CD14-positive monocyte (primary cell): Measurements from ENCODE around the gene C1QTNF7. TPM values are rescaled to one million over a fixed set of nuclear protein-coding genes. Genes with fewer than 3 reads are reported as not detected.

Source experiments
- DNase-seq, 3 donors: peaks; one replicate each; pipeline ENCODE4 v3.0.0-alpha.2; 2011 to 2022
- H2AFZ ChIP-seq: 2 replicates; pipeline ENCODE4 v1.6.0; 2012; ENCODE audit warnings: mild to moderate bottlenecking, low read depth, low read length, inconsistent platforms; ENCODE audit not compliant: insufficient read depth, poor library complexity, severe bottlenecking
- H3K27ac ChIP-seq, 2 donors: 1 replicate in 1 of 2; 2 replicates in 1 of 2; pipeline ENCODE4 v1.5.1; 2012 to 2013; ENCODE audit warnings: low read length in 2 of 2, control low read depth in 1 of 2, inconsistent platforms in 1 of 2, low read depth in 1 of 2, mild to moderate bottlenecking in 1 of 2
- H3K27me3 ChIP-seq, 2 donors: one replicate each; pipeline versions ENCODE4 v1.6.0 to v1.6.1; 2011 to 2013; ENCODE audit warnings: low read length in 2 of 2; ENCODE audit not compliant: control insufficient read depth in 2 of 2, insufficient read depth in 2 of 2
- H3K36me3 ChIP-seq, 2 donors: replicated peaks in 1 of 2; 1 replicate in 1 of 2; 2 replicates in 1 of 2; pipeline versions ENCODE4 v1.5.1 to v1.6.1; 2012 to 2013; ENCODE audit warnings: low read length in 2 of 2, control low read depth in 1 of 2, inconsistent platforms in 1 of 2, mild to moderate bottlenecking in 1 of 2; ENCODE audit not compliant: insufficient read depth in 2 of 2, control insufficient read depth in 1 of 2
- H3K4me1 ChIP-seq, 2 donors: 1 replicate in 1 of 2; 2 replicates in 1 of 2; pipeline versions ENCODE4 v1.5.1 to v1.6.1; 2012 to 2013; ENCODE audit warnings: low read length in 2 of 2, control low read depth in 1 of 2, inconsistent platforms in 1 of 2, mild to moderate bottlenecking in 1 of 2, moderate library complexity in 1 of 2; ENCODE audit not compliant: insufficient read depth in 2 of 2, control insufficient read depth in 1 of 2
- H3K4me2 ChIP-seq: replicated peaks from 2 replicates; pipeline ENCODE3; 2012; ENCODE audit warnings: low read length, moderate library complexity, mild to moderate bottlenecking; ENCODE audit not compliant: poor library complexity, severe bottlenecking; ENCODE audit errors: extremely low read depth
- H3K4me3 ChIP-seq, 3 experiments: fragments of 200-600 bp in 1 of 3; sonication (generic) in 1 of 3; replicated peaks in 1 of 3; 1 replicate in 2 of 3; 2 replicates in 1 of 3; pipeline ENCODE4 v1.5.1; 2011 to 2013; ENCODE audit warnings: low read length in 3 of 3, mild to moderate bottlenecking in 3 of 3, control low read depth in 2 of 3, low read depth in 2 of 3, inconsistent platforms in 1 of 3, moderate library complexity in 1 of 3
- H3K79me2 ChIP-seq: 2 replicates; pipeline ENCODE4 v1.6.0; 2012; ENCODE audit warnings: mild to moderate bottlenecking, control low read depth, inconsistent platforms, low read length, moderate library complexity; ENCODE audit not compliant: insufficient read depth
- H3K9ac ChIP-seq: 2 replicates; pipeline ENCODE4 v1.6.0; 2017; ENCODE audit warnings: low read length, mild to moderate bottlenecking; ENCODE audit not compliant: insufficient read depth, poor library complexity, severe bottlenecking
- H3K9me3 ChIP-seq, 2 donors: replicated peaks in 1 of 2; 1 replicate in 1 of 2; 2 replicates in 1 of 2; pipeline versions ENCODE4 v1.5.1 to v1.6.1; 2012 to 2013; ENCODE audit warnings: low read length in 2 of 2, control low read depth in 1 of 2; ENCODE audit not compliant: control insufficient read depth in 1 of 2, insufficient read depth in 1 of 2
- H4K20me1 ChIP-seq: 2 replicates; pipeline ENCODE4 v1.6.0; 2012; ENCODE audit warnings: mild to moderate bottlenecking, low read length, control low read depth, moderate library complexity; ENCODE audit not compliant: insufficient read depth
- H3K27ac Mint-ChIP-seq, 7 donors: one replicate each; pipeline ENCODE4 v1.8.0; 2020; ENCODE audit warnings: mild to moderate bottlenecking in 7 of 7, mixed read lengths in 7 of 7, moderate library complexity in 6 of 7, inconsistent platforms in 2 of 7
- H3K27me3 Mint-ChIP-seq, 3 donors: one replicate each; pipeline ENCODE4 v1.8.0; 2021 to 2022; ENCODE audit warnings: low read depth in 3 of 3, mild to moderate bottlenecking in 3 of 3, mixed read lengths in 3 of 3, moderate library complexity in 3 of 3, inconsistent platforms in 1 of 3
- H3K36me3 Mint-ChIP-seq, 2 donors: one replicate each; pipeline ENCODE4 v1.8.0; 2020; ENCODE audit warnings: mixed read lengths in 2 of 2, inconsistent platforms in 1 of 2, mild to moderate bottlenecking in 1 of 2
- H3K4me1 Mint-ChIP-seq: one replicate; pipeline ENCODE4 v1.8.0; 2020; ENCODE audit warnings: mild to moderate bottlenecking, mixed read lengths
- H3K4me3 Mint-ChIP-seq, 2 donors: one replicate each; pipeline ENCODE4 v1.8.0; 2020; ENCODE audit warnings: mild to moderate bottlenecking in 2 of 2, mixed read lengths in 2 of 2, moderate library complexity in 1 of 2
- H3K9me3 Mint-ChIP-seq, 7 donors: one replicate each; pipeline ENCODE4 v1.8.0; 2020 to 2022; ENCODE audit warnings: mixed read lengths in 7 of 7, mild to moderate bottlenecking in 6 of 7, moderate library complexity in 6 of 7, inconsistent platforms in 2 of 7
- CTCF ChIP-seq: fragments of 200-600 bp; IDR thresholded peaks from one replicate; pipeline ENCODE4 v1.8.0; 2022; ENCODE audit warnings: antibody characterized with exemption, mild to moderate bottlenecking
- WGBS: methylation state at CpG from one replicate; pipeline ENCODE4 v1.1.5; 2013; ENCODE audit warnings: missing lambda C conversion rate; ENCODE audit not compliant: insufficient coverage; 5-methylcytosine and 5-hydroxymethylcytosine counted together
- intact Hi-C, 2 donors: fragments of 100-400 bp; cut with micrococcal nuclease; formaldehyde crosslinking; loops; one replicate each; pipeline versions ENCODE4 v1.15.0 to v1.15.1; 2023
- polyA plus RNA-seq, 3 donors: library from polyadenylated mRNA; depleted of rRNA in 1 of 3; unstranded in 2 of 3; stranded (reverse) in 1 of 3; fragments of 300-500 nt in 2 of 3; fragments of >200 nt in 1 of 3; fragmentation: Illumina TruSeq in 2 of 3; gene quantifications; 1 replicate in 2 of 3; 2 replicates in 1 of 3; pipeline ENCODE4 v1.2.3, GENCODE V29; 2012 to 2021

The C1QTNF7 gene
- polyA plus RNA-seq, 3 donors, result not detected

GRCh38 chr4:15417233-15417660 is 10.6 kb upstream of the C1QTNF7 start:
- no peak for TF ChIP-seq CTCF
- no peaks in the 10 kb centered on the region for H3K9me3 ChIP-seq
- peak overlapping the region in 1 of 2 donors; percentile 43 for H3K27ac ChIP-seq
- H3K79me2 ChIP-seq, result no peaks in the 10 kb centered on the region
- Mint-ChIP-seq H3K4me1 (peaks cover 46% of the 10 kb centered on the region), H3K4me3 (no peak overlapping the region), H3K36me3 (peaks cover 2% of the 10 kb centered on the region in 2 donors), H3K27me3 (peaks cover 0 to 2% (median 0%) of the 10 kb centered on the region in 3 donors), H3K27ac (peak overlapping the region in 4 of 7 donors; percentile 28 to 68 (median 51)), H3K9me3 (peaks cover 0 to 3% (median 0%) of the 10 kb centered on the region in 7 donors)
- no peak overlapping the region for H3K9ac ChIP-seq
- no peak overlapping the region for H2AFZ ChIP-seq
- no peaks in the 10 kb centered on the region for H3K27me3 ChIP-seq
- H3K4me2 ChIP-seq, result no peak overlapping the region
- H3K4me3 ChIP-seq, result no peak overlapping the region
- no peaks in the 10 kb centered on the region for H4K20me1 ChIP-seq
- H3K4me1 ChIP-seq, result peaks cover 51 to 55% of the 10 kb centered on the region in 2 donors
- intact Hi-C loops, result no loop called here
- no peaks in the 10 kb centered on the region for H3K36me3 ChIP-seq
- DNase-seq, result no peak

GRCh38 chr4:15418956-15419355 is 8.9 kb upstream of the C1QTNF7 start:
- no peaks in the 10 kb centered on the region for H3K9me3 ChIP-seq
- H3K4me2 ChIP-seq, result no peak overlapping the region
- H3K4me1 Mint-ChIP-seq, result peaks cover 29% of the 10 kb centered on the region
- H3K9ac ChIP-seq, result no peak overlapping the region
- peaks cover 0 to 2% (median 0%) of the 10 kb centered on the region in 3 donors for H3K27me3 Mint-ChIP-seq
- no peak for DNase-seq
- no peak overlapping the region for H3K4me3 Mint-ChIP-seq
- no peak for TF ChIP-seq CTCF
- no peaks in the 10 kb centered on the region for H3K36me3 ChIP-seq
- peaks cover 34 to 38% of the 10 kb centered on the region in 2 donors for H3K4me1 ChIP-seq
- no peak overlapping the region for H3K4me3 ChIP-seq
- no peak overlapping the region for H3K27ac ChIP-seq
- no peaks in the 10 kb centered on the region for H3K27me3 ChIP-seq
- no peaks in the 10 kb centered on the region for H4K20me1 ChIP-seq
- H3K9me3 Mint-ChIP-seq, result peaks cover 0 to 6% (median 0%) of the 10 kb centered on the region in 7 donors
- H2AFZ ChIP-seq, result no peak overlapping the region
- no peak overlapping the region for H3K27ac Mint-ChIP-seq
- WGBS, result no CpG with 5 or more reads among the region's 2 CpGs
- H3K79me2 ChIP-seq, result no peaks in the 10 kb centered on the region
- intact Hi-C loops, result no loop called here
- peaks cover 2% of the 10 kb centered on the region in 2 donors for H3K36me3 Mint-ChIP-seq
